Endothelial cell of umbilical vein (primary cell): ENCODE measurements around the gene HDGFL2. TPM values are rescaled to one million over a fixed set of nuclear protein-coding genes. Genes with fewer than 3 reads are reported as not detected.

Experiments used
- BruUV-seq: library from RNA; stranded (reverse); fragments of 400-500 nt; replicated peaks from 2 replicates; lab custom pipeline; 2021; lab: Mats Ljungman, UMichigan
- CTCF ChIA-PET: fragments of 300-600, 350-600 bp; sonication (Branson Sonifier 250); formaldehyde crosslinking; loops from one replicate; lab custom pipeline; 2021; ENCODE audit warnings: antibody characterized with exemption, inconsistent platforms; lab: Charles Lee
- POLR2A ChIA-PET: fragments of 300-600, 350-600 bp; sonication (Branson Sonifier 250); formaldehyde crosslinking; loops from one replicate; lab custom pipeline; 2021; ENCODE audit warnings: antibody characterized with exemption, inconsistent platforms; lab: Charles Lee
- DNase-seq: peaks from one replicate; pipeline ENCODE4 v3.0.0-alpha.2; 2011; ENCODE audit warnings: low read depth, low spot score
- FAIRE-seq: peaks from 2 replicates; lab custom pipeline; 2011; peaks lifted over from hg19 to GRCh38; lab: Jason Lieb, UNC
- H2AFZ ChIP-seq: 2 replicates; pipeline ENCODE4 v1.6.0; 2012; ENCODE audit warnings: low read depth, low read length, control low read depth, inconsistent platforms
- H3K27ac ChIP-seq: 2 replicates; pipeline ENCODE4 v1.5.1; 2011; ENCODE audit warnings: low read depth, mild to moderate bottlenecking, control low read depth, low read length, moderate library complexity; ENCODE audit not compliant: insufficient read depth
- H3K27me3 ChIP-seq, 2 experiments: 2 replicates each; pipeline versions ENCODE4 v1.6.0 to v1.6.1; 2011; ENCODE audit warnings: low read length in 2 of 2, mixed read lengths in 1 of 2; ENCODE audit not compliant: control insufficient read depth in 2 of 2, insufficient read depth in 2 of 2
- H3K36me3 ChIP-seq, 2 experiments: 2 replicates in 1 of 2; 3 replicates in 1 of 2; pipeline ENCODE4 v1.5.1; 2011; ENCODE audit warnings: low read length in 2 of 2, mild to moderate bottlenecking in 1 of 2, moderate library complexity in 1 of 2; ENCODE audit not compliant: control insufficient read depth in 2 of 2, insufficient read depth in 2 of 2; ENCODE audit errors: extremely low read depth in 1 of 2
- H3K4me1 ChIP-seq: 3 replicates; pipeline ENCODE4 v1.5.1; 2011; ENCODE audit warnings: mild to moderate bottlenecking, low read length; ENCODE audit not compliant: control insufficient read depth, insufficient read depth; ENCODE audit errors: extremely low read depth
- H3K4me2 ChIP-seq: 2 replicates; pipeline ENCODE4 v1.6.1; 2011; ENCODE audit warnings: low read length, control low read depth, mixed read lengths; ENCODE audit not compliant: insufficient read depth
- H3K4me3 ChIP-seq, 3 experiments: fragments of 200-600 bp in 1 of 3; sonication (generic), shearing (Covaris generic) in 1 of 3; replicated peaks in 1 of 3; 2 replicates each; pipeline ENCODE4 v1.5.1; 2011 to 2016; ENCODE audit warnings: control low read depth in 3 of 3, low read length in 3 of 3, mild to moderate bottlenecking in 2 of 3, inconsistent platforms in 1 of 3, low read depth in 1 of 3, moderate library complexity in 1 of 3; ENCODE audit not compliant: insufficient read depth in 1 of 3
- H3K79me2 ChIP-seq: 2 replicates; pipeline ENCODE4 v1.6.0; 2012; ENCODE audit warnings: low read length, inconsistent platforms; ENCODE audit not compliant: control insufficient read depth, insufficient read depth
- H3K9ac ChIP-seq: replicated peaks from 2 replicates; pipeline ENCODE3; 2011; ENCODE audit warnings: low read length, control low read depth; ENCODE audit not compliant: insufficient read depth; ENCODE audit errors: extremely low read depth
- H3K9me1 ChIP-seq: replicated peaks from 3 replicates; pipeline ENCODE4 v1.6.0; 2011; ENCODE audit warnings: mild to moderate bottlenecking, low read length; ENCODE audit not compliant: control insufficient read depth, insufficient read depth; ENCODE audit errors: extremely low read depth
- H3K9me3 ChIP-seq: replicated peaks from 2 replicates; pipeline ENCODE4 v1.5.1; 2012; ENCODE audit warnings: low read length, inconsistent platforms; ENCODE audit not compliant: control insufficient read depth, insufficient read depth
- H4K20me1 ChIP-seq: replicated peaks from 2 replicates; pipeline ENCODE3; 2011; ENCODE audit warnings: mild to moderate bottlenecking, low read length; ENCODE audit not compliant: control insufficient read depth, insufficient read depth; ENCODE audit errors: extremely low read depth
- EZH2 ChIP-seq: IDR thresholded peaks from 2 replicates; pipeline ENCODE4 v1.6.1; 2012; ENCODE audit warnings: borderline replicate concordance, low read depth, mild to moderate bottlenecking, moderate library complexity, low read length, inconsistent platforms; ENCODE audit not compliant: severe bottlenecking
- FOS ChIP-seq: IDR thresholded peaks from 2 replicates; pipeline ENCODE4 v1.6.1; 2011; ENCODE audit warnings: mild to moderate bottlenecking, low read length, moderate library complexity, borderline replicate concordance; ENCODE audit not compliant: insufficient read depth
- GATA2 ChIP-seq: IDR thresholded peaks from 2 replicates; pipeline ENCODE4 v1.7.0; 2011; ENCODE audit warnings: low read depth, mild to moderate bottlenecking, moderate library complexity, mixed read lengths, low read length; ENCODE audit not compliant: insufficient read length, insufficient read depth
- JUN ChIP-seq: IDR thresholded peaks from 2 replicates; pipeline ENCODE4 v1.6.1; 2011; ENCODE audit warnings: borderline replicate concordance, low read depth; ENCODE audit not compliant: insufficient read length, insufficient read depth
- MYC ChIP-seq: IDR thresholded peaks from one replicate; pipeline ENCODE4 v1.6.1; 2011; ENCODE audit warnings: mild to moderate bottlenecking, low read depth, low read length
- POLR2A ChIP-seq: IDR thresholded peaks from 2 replicates; pipeline ENCODE4 v1.6.1; 2012; ENCODE audit warnings: low read depth, mild to moderate bottlenecking, control low read depth, low read length
- POLR2AphosphoS5 ChIP-seq: IDR thresholded peaks from 2 replicates; pipeline ENCODE4 v1.6.1; 2012; ENCODE audit warnings: low read depth, mild to moderate bottlenecking, control low read depth, low read length, moderate library complexity; ENCODE audit not compliant: insufficient read depth
- dilution Hi-C: fragments of 300-500 bp; cut with MboI; formaldehyde crosslinking; loops from one replicate; pipeline ENCODE4 v1.15.0; 2019; ENCODE audit warnings: low sequenced_read_pairs; ENCODE audit not compliant: extremely low pct_ligation_motif_present
- intact Hi-C: fragments of 100-400 bp; cut with micrococcal nuclease; formaldehyde crosslinking; loops from one replicate; pipeline ENCODE4 v1.10.0; 2022
- polyA plus RNA-seq, 4 experiments: library from polyadenylated mRNA; depleted of rRNA in 3 of 4; stranded (reverse) in 3 of 4; unstranded in 1 of 4; fragments of >200 nt; gene quantifications; 2 replicates each; pipeline versions ENCODE4 v1.2.1 to v1.2.3, GENCODE V29; 2011 to 2012; ENCODE audit warnings: missing spikeins in 1 of 4
- total RNA-seq: library from RNA; stranded (reverse); gene quantifications from 2 replicates; pipeline ENCODE4 v1.2.3, GENCODE V29; 2021
- TF ChIP-seq, protein P1 (sequence below): IDR thresholded peaks from 2 replicates; pipeline ENCODE4 v1.6.1; 2011; ENCODE audit not compliant: insufficient read depth, insufficient read length
- TF ChIP-seq, protein P2 (sequence below), 2 donors: IDR thresholded peaks; 1 replicate in 1 of 2; 2 replicates in 1 of 2; pipeline ENCODE4 v1.5.1; 2011; ENCODE audit warnings: low read length in 2 of 2, mild to moderate bottlenecking in 2 of 2, moderate library complexity in 2 of 2, control low read depth in 1 of 2, inconsistent platforms in 1 of 2, low read depth in 1 of 2; ENCODE audit not compliant: insufficient read depth in 1 of 2; ENCODE audit errors: extremely low read depth in 1 of 2

HDGFL2 gene
- total and polyA plus RNA-seq, 2 donors (not counting 3 experiments of a cell fraction or from before 2014, with no cell fraction given): 39.1 to 79.6 TPM

DNA sequence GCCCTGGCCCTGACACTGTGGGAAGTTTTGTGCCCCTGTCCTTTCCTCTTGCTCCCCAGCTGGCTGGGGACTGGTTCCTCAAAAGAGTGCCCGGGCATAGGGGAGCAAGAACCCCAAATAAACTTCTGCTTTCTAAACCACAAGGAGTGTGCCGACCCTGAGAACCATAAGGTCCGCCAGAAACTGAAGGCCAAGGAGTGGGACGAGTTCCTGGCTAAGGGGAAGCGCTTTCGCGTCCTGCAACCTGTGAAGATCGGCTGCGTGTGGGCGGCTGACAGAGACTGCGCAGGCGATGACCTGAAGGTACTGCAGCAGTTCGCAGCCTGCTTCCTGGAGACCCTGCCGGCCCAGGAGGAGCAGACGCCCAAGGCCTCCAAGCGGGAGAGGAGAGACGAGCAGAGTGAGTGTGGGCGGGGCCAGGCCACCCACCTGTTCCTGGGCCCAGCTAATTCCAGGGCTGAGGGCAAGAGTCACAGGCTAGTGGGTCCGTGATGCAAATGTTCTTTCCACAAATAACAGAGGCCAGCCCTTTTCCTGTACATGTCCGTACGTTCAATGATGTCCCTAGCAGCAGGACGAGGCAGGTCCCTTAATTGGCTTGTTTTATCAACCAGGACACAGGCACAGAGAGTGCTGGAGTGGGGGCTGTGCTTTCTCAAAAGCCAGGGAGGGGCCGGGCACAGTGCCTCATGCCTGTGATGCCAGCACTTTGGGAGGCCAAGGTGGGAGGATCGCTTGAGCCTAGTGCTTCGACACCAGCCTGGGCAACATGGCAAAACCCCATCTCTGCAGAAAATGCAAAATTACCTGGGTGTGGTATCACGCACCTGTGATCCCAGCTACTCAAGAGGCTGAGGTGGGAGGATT, 40.1 kb upstream of the HDGFL2 start:
- Histone ChIP-seq H3K9ac (no peak overlapping the region), H3K4me2 (no peak overlapping the region), H3K36me3 (peaks cover 5 to 17% of the 10 kb centered on the region in 2 experiments), H2AFZ (no peak overlapping the region), H3K27ac (no peak overlapping the region), H3K9me3 (no peaks in the 10 kb centered on the region), H3K9me1 (no peaks in the 10 kb centered on the region), H3K4me3 (no peak overlapping the region), H3K4me1 (no peaks in the 10 kb centered on the region), H3K27me3 (no peaks in the 10 kb centered on the region), H3K79me2 (no peaks in the 10 kb centered on the region), H4K20me1 (no peaks in the 10 kb centered on the region)
- ChIA-PET CTCF (no interaction called here), POLR2A (no interaction called here)
- no peak for FAIRE-seq
- intact Hi-C loops (no loop called here), dilution Hi-C loops (no loop called here)
- no peak for DNase-seq
- BruUV-seq: no TSS peak
- no peak for TF ChIP-seq JUN
- TF ChIP-seq, protein P1, sequence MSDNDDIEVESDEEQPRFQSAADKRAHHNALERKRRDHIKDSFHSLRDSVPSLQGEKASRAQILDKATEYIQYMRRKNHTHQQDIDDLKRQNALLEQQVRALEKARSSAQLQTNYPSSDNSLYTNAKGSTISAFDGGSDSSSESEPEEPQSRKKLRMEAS: no peak
- no peak for TF ChIP-seq POLR2AphosphoS5
- no peak for TF ChIP-seq POLR2A
- TF ChIP-seq FOS: no peak
- TF ChIP-seq EZH2: no peak
- no peak for TF ChIP-seq MYC
- TF ChIP-seq, protein P2, sequence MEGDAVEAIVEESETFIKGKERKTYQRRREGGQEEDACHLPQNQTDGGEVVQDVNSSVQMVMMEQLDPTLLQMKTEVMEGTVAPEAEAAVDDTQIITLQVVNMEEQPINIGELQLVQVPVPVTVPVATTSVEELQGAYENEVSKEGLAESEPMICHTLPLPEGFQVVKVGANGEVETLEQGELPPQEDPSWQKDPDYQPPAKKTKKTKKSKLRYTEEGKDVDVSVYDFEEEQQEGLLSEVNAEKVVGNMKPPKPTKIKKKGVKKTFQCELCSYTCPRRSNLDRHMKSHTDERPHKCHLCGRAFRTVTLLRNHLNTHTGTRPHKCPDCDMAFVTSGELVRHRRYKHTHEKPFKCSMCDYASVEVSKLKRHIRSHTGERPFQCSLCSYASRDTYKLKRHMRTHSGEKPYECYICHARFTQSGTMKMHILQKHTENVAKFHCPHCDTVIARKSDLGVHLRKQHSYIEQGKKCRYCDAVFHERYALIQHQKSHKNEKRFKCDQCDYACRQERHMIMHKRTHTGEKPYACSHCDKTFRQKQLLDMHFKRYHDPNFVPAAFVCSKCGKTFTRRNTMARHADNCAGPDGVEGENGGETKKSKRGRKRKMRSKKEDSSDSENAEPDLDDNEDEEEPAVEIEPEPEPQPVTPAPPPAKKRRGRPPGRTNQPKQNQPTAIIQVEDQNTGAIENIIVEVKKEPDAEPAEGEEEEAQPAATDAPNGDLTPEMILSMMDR (IDR thresholded peaks at IDR 0.05; ENCODE audit: extremely low read depth in 1 of 2, insufficient read depth in 1 of 2, low read depth in 1 of 2, low read length in 2 of 2): no peak
- TF ChIP-seq GATA2: no peak
